H9 (cell line): ENCODE data around the gene NDUFB4. TPM values are rescaled to one million over a fixed set of nuclear protein-coding genes. Genes with fewer than 3 reads are reported as not detected.
A peak's percentile ranks its signal among the peaks of the same experiment; 100 is the strongest.

ENCODE experiments used
- DNase-seq: peaks from one replicate; pipeline ENCODE4 v3.0.0-alpha.2; 2017
- H2AFZ ChIP-seq: one replicate; pipeline ENCODE4 v1.6.1; 2013; ENCODE audit warnings: mild to moderate bottlenecking, low read length, control low read depth, moderate library complexity
- H2AK5ac ChIP-seq: 2 replicates; pipeline ENCODE4 v1.6.1; 2013; ENCODE audit warnings: low read length, control low read depth, mixed read lengths; ENCODE audit not compliant: insufficient read length
- H2BK120ac ChIP-seq: one replicate; pipeline ENCODE4 v1.6.1; 2013; ENCODE audit warnings: low read depth, mild to moderate bottlenecking, low read length, control low read depth, inconsistent platforms; ENCODE audit not compliant: poor library complexity, severe bottlenecking
- H2BK12ac ChIP-seq: 2 replicates; pipeline ENCODE4 v1.6.1; 2013; ENCODE audit warnings: low read length, control low read depth, mixed read lengths, low read depth; ENCODE audit not compliant: insufficient read length
- H2BK15ac ChIP-seq: 2 replicates; pipeline ENCODE4 v1.6.1; 2013; ENCODE audit warnings: low read depth, low read length, control low read depth
- H2BK20ac ChIP-seq: one replicate; pipeline ENCODE4 v1.6.1; 2013; ENCODE audit warnings: low read depth, mild to moderate bottlenecking, low read length, control low read depth, inconsistent platforms; ENCODE audit not compliant: poor library complexity, severe bottlenecking
- H2BK5ac ChIP-seq: 2 replicates; pipeline ENCODE4 v1.6.1; 2013; ENCODE audit warnings: low read length, control low read depth, mixed read lengths; ENCODE audit not compliant: insufficient read length
- H3K14ac ChIP-seq: 2 replicates; pipeline ENCODE4 v1.6.1; 2013; ENCODE audit warnings: low read length, control low read depth; ENCODE audit not compliant: insufficient read depth
- H3K18ac ChIP-seq: 2 replicates; pipeline ENCODE4 v1.6.1; 2013; ENCODE audit warnings: low read depth, mild to moderate bottlenecking, mixed read lengths, low read length, control low read depth; ENCODE audit not compliant: insufficient read length
- H3K23ac ChIP-seq: 2 replicates; pipeline ENCODE4 v1.6.1; 2013; ENCODE audit warnings: low read length, control low read depth, mixed read lengths, low read depth; ENCODE audit not compliant: insufficient read length
- H3K23me2 ChIP-seq: 2 replicates; pipeline ENCODE4 v1.6.1; 2013; ENCODE audit warnings: low read depth, mild to moderate bottlenecking, mixed read lengths, low read length, control low read depth; ENCODE audit not compliant: insufficient read length, poor library complexity, severe bottlenecking
- H3K27ac ChIP-seq: 2 replicates; pipeline ENCODE4 v1.5.1; 2013; ENCODE audit warnings: low read length, control low read depth, mixed read lengths, low read depth; ENCODE audit not compliant: insufficient read length
- H3K27me3 ChIP-seq: 2 replicates; pipeline ENCODE4 v1.6.1; 2013; ENCODE audit warnings: low read length, control low read depth, inconsistent platforms; ENCODE audit not compliant: insufficient read depth
- H3K4ac ChIP-seq: 2 replicates; pipeline ENCODE4 v1.6.1; 2013; ENCODE audit warnings: low read depth, mild to moderate bottlenecking, control low read depth, inconsistent platforms, low read length, moderate library complexity
- H3K4me1 ChIP-seq: 2 replicates; pipeline ENCODE4 v1.6.1; 2013; ENCODE audit warnings: low read length, control low read depth, inconsistent platforms; ENCODE audit not compliant: insufficient read depth
- H3K4me2 ChIP-seq: 2 replicates; pipeline ENCODE4 v1.6.1; 2013; ENCODE audit warnings: low read length, control low read depth, mixed read lengths; ENCODE audit not compliant: insufficient read length, insufficient read depth
- H3K56ac ChIP-seq: 2 replicates; pipeline ENCODE4 v1.6.1; 2013; ENCODE audit warnings: low read depth, mild to moderate bottlenecking, mixed read lengths, low read length, control low read depth; ENCODE audit not compliant: insufficient read length
- H3K79me1 ChIP-seq: 2 replicates; pipeline ENCODE4 v1.6.1; 2013; ENCODE audit warnings: low read depth, mild to moderate bottlenecking, moderate library complexity, low read length, control low read depth, inconsistent platforms; ENCODE audit not compliant: insufficient read depth, poor library complexity, severe bottlenecking
- H3K79me2 ChIP-seq: 2 replicates; pipeline ENCODE4 v1.6.1; 2013; ENCODE audit warnings: low read length, control low read depth, inconsistent platforms; ENCODE audit not compliant: insufficient read depth
- H3K9ac ChIP-seq: 2 replicates; pipeline ENCODE4 v1.6.1; 2013; ENCODE audit warnings: low read length, control low read depth, mixed read lengths; ENCODE audit not compliant: insufficient read length; ENCODE audit errors: extremely low read depth
- H3K9me3 ChIP-seq: one replicate; pipeline ENCODE4 v1.6.1; 2013; ENCODE audit warnings: low read depth, low read length, inconsistent platforms; ENCODE audit not compliant: control insufficient read depth
- H3T11ph ChIP-seq: one replicate; pipeline ENCODE4 v1.6.1; 2013; ENCODE audit warnings: mild to moderate bottlenecking, low read length, control low read depth, inconsistent platforms
- H4K20me1 ChIP-seq: one replicate; pipeline ENCODE4 v1.6.1; 2013; ENCODE audit not compliant: control insufficient read depth, insufficient read length, insufficient read depth
- H4K5ac ChIP-seq: 2 replicates; pipeline ENCODE4 v1.6.1; 2013; ENCODE audit warnings: low read depth, mild to moderate bottlenecking, mixed read lengths, low read length, control low read depth; ENCODE audit not compliant: insufficient read length
- H4K8ac ChIP-seq: replicated peaks from 2 replicates; pipeline ENCODE4 v1.6.1; 2013; ENCODE audit warnings: low read length, control low read depth, mixed read lengths, low read depth; ENCODE audit not compliant: insufficient read length
- H4K91ac ChIP-seq: 2 replicates; pipeline ENCODE4 v1.6.1; 2013; ENCODE audit warnings: low read depth, mild to moderate bottlenecking, moderate library complexity, mixed read lengths, low read length, control low read depth; ENCODE audit not compliant: insufficient read length
- H3K27ac Mint-ChIP-seq, 3 experiments: 2 replicates in 2 of 3; 3 replicates in 1 of 3; pipeline ENCODE4 v1.8.0; 2020 to 2021; ENCODE audit warnings: mixed read lengths in 3 of 3, mild to moderate bottlenecking in 1 of 3, moderate library complexity in 1 of 3
- H3K27me3 Mint-ChIP-seq: 2 replicates; pipeline ENCODE4 v1.8.0; 2021; ENCODE audit warnings: low read depth, mild to moderate bottlenecking, moderate library complexity, mixed read lengths
- H3K36me3 Mint-ChIP-seq, 3 experiments: 2 replicates in 2 of 3; 3 replicates in 1 of 3; pipeline ENCODE4 v1.8.0; 2020 to 2021; ENCODE audit warnings: low read depth in 3 of 3, mixed read lengths in 3 of 3; ENCODE audit not compliant: insufficient read depth in 1 of 3
- H3K4me1 Mint-ChIP-seq, 2 experiments: 2 replicates each; pipeline ENCODE4 v1.8.0; 2020; ENCODE audit warnings: mixed read lengths in 2 of 2
- H3K4me3 Mint-ChIP-seq, 2 experiments: 2 replicates in 1 of 2; 3 replicates in 1 of 2; pipeline ENCODE4 v1.8.0; 2020 to 2021; ENCODE audit warnings: mild to moderate bottlenecking in 2 of 2, mixed read lengths in 2 of 2, moderate library complexity in 1 of 2
- H3K9me3 Mint-ChIP-seq, 2 experiments: 2 replicates in 1 of 2; 3 replicates in 1 of 2; pipeline ENCODE4 v1.8.0; 2020; ENCODE audit warnings: mild to moderate bottlenecking in 2 of 2, mixed read lengths in 2 of 2, moderate library complexity in 1 of 2
- CTCF ChIP-seq: fragments of 200-600 bp; sonication (generic); conservative IDR thresholded peaks from 3 replicates; pipeline ENCODE4 v1.8.0; 2021; ENCODE audit warnings: antibody characterized with exemption, mild to moderate bottlenecking
- WGBS: extraction: QIAGEN DNeasy Blood & Tissue Kit; methylation state at CpG from one replicate; pipeline ENCODE4 v1.1.7; 2013; ENCODE audit warnings: missing lambda C conversion rate, low lambda C conversion rate, mixed read lengths; ENCODE audit not compliant: insufficient read length; ENCODE audit errors: extremely low coverage; 5-methylcytosine and 5-hydroxymethylcytosine counted together
- total RNA-seq: library from RNA; stranded (reverse); gene quantifications from 2 replicates; pipeline ENCODE4 v1.2.1, GENCODE V29; 2021

NDUFB4 gene
- total RNA-seq, 1 experiment from 2014 or later = 217 TPM

- Histone ChIP-seq H3K79me2 (no peaks in the 10 kb centered on the region), H3K23me2 (peaks cover 8% of the 10 kb centered on the region), H3K79me1 (no peaks in the 10 kb centered on the region), H2BK12ac (no peak overlapping the region), H4K91ac (no peak overlapping the region), H3K9ac (no peak overlapping the region), H2BK20ac (no peak overlapping the region), H4K8ac (no peak overlapping the region), H3K56ac (no peak overlapping the region), H3K23ac (no peak overlapping the region), H3K4me2 (peak overlapping the region; percentile 93), H4K20me1 (no peaks in the 10 kb centered on the region), H3K4me1 (0 out of 2 replicates have a peak, but pooled peaks cover 2% of the 10 kb centered on the region), H3K14ac (no peak overlapping the region), H4K5ac (no peak overlapping the region), H2AK5ac (no peak overlapping the region), H3K9me3 (no peaks in the 10 kb centered on the region), H3K4ac (no peak overlapping the region), H3K27me3 (no peaks in the 10 kb centered on the region), H2BK5ac (no peak overlapping the region), H3K18ac (no peak overlapping the region), H2AFZ (no peak overlapping the region), H2BK120ac (no peak overlapping the region), H3K27ac (no peak overlapping the region), H2BK15ac (no peak overlapping the region), H3T11ph (no peak overlapping the region)
- H3K9me3 Mint-ChIP-seq = no peaks in the 10 kb centered on the region
- H3K4me3 Mint-ChIP-seq = peak overlapping the region; percentile 44 to 45
- H3K27ac Mint-ChIP-seq = peak overlapping the region in 2 of 3 experiments; percentile 27 to 53; a peak in 3 of 7 replicates
- H3K27me3 Mint-ChIP-seq = peaks cover 13% of the 10 kb centered on the region
- H3K4me1 Mint-ChIP-seq = peaks cover 28 to 29% of the 10 kb centered on the region in 2 experiments
- WGBS = no CpG with 5 or more reads among the region's 12 CpGs
- DNase-seq = peak; percentile 55
- TF ChIP-seq CTCF = no peak
- H3K36me3 Mint-ChIP-seq = no peaks in the 10 kb centered on the region
These were observed 35.6 kb upstream of the NDUFB4 start for GRCh38 chr3:120560304-120561250.
